Tibial nerve (tissue), 4 donors: ENCODE data around the gene AGO3. TPM values are rescaled to one million over a fixed set of nuclear protein-coding genes. Genes with fewer than 3 reads are reported as not detected.

ENCODE experiments used
- DNase-seq, 2 donors: peaks; one replicate each; pipeline ENCODE4 v3.0.0-alpha.2; 2019; ENCODE audit warnings: low spot score in 2 of 2
- H3K27ac ChIP-seq, 4 donors: fragments of 200-600 bp; sonication (generic) in 3 of 4; one replicate each; pipeline ENCODE4 v1.5.1; 2017 to 2019; ENCODE audit warnings: mild to moderate bottlenecking in 1 of 4
- H3K27me3 ChIP-seq, 2 donors: fragments of 200-600 bp; sonication (generic) in 1 of 2; one replicate each; pipeline versions ENCODE4 v1.5.1 to v1.6.0; 2017 to 2019
- H3K36me3 ChIP-seq, 3 donors: fragments of 200-600 bp; sonication (generic); one replicate each; pipeline ENCODE4 v1.5.1; 2018 to 2019
- H3K4me1 ChIP-seq, 4 donors: fragments of 200-600 bp; sonication (generic) in 3 of 4; one replicate each; pipeline ENCODE4 v1.5.1; 2017 to 2019
- H3K4me3 ChIP-seq, 4 donors: fragments of 200-600 bp; sonication (generic) in 3 of 4; one replicate each; pipeline ENCODE4 v1.5.1; 2017 to 2019; ENCODE audit warnings: mild to moderate bottlenecking in 1 of 4, moderate library complexity in 1 of 4
- H3K9me3 ChIP-seq, 4 donors: fragments of 200-600 bp; sonication (generic) in 3 of 4; one replicate each; pipeline ENCODE4 v1.5.1; 2017 to 2019
- EP300 ChIP-seq, 2 donors: sonication (generic); formaldehyde crosslinking; IDR thresholded peaks; one replicate each; pipeline ENCODE4 v1.6.1; 2017; ENCODE audit warnings: antibody characterized with exemption in 2 of 2, mild to moderate bottlenecking in 1 of 2
- POLR2A ChIP-seq, 2 donors: fragments of 450-650 bp; IDR thresholded peaks; one replicate each; pipeline ENCODE4 v1.6.1; 2017; ENCODE audit warnings: antibody characterized with exemption in 2 of 2, mild to moderate bottlenecking in 2 of 2, moderate library complexity in 2 of 2
- WGBS, 2 donors: methylation state at CpG; one replicate each; pipeline ENCODE4 v1.1.5; 2018; 5-methylcytosine and 5-hydroxymethylcytosine counted together
- total RNA-seq, 4 donors: library from RNA; depleted of rRNA; stranded (reverse); fragments of >200 nt; gene quantifications; one replicate each; pipeline ENCODE4 v1.1.0, GENCODE V29; 2016
- TF ChIP-seq, protein P1 (sequence below), 5 experiments: fragments of 200-600 bp in 3 of 5; fragments of 450-650 bp in 2 of 5; sonication (generic) in 3 of 5; IDR thresholded peaks; one replicate each; pipeline ENCODE4 v1.5.1; 2016 to 2019; ENCODE audit warnings: antibody characterized with exemption in 5 of 5, mild to moderate bottlenecking in 3 of 5, moderate library complexity in 2 of 5

AGO3 gene
- total RNA-seq, 4 donors from 2014 or later = 16.2 to 31.8 (median 27.7) TPM

DNA sequence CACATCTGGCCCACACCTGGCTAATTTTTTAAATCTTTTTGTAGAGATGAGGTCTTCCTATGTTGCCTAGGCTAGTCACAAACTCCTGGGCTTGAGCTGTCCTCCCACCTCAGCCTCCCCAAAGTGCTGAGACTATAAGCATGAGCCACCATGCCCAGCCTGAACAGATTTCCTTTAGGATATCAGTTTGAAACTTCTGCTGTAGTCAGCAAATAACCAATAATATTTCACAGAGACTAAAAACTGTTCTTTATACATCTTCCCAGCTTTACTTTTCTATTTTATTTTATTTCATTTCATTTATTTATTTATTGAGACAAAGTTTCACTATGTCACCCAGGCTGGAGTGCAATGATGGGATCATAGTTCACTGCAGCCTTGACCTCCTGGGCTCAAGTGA, 123.1 kb downstream of the AGO3 start:
- H3K27ac ChIP-seq = no peak overlapping the region
- H3K36me3 ChIP-seq = peaks cover 0 to 84% (median 0%) of the 10 kb centered on the region in 3 donors
- no peak overlapping the region for H3K4me3 ChIP-seq
- TF ChIP-seq, protein P1, sequence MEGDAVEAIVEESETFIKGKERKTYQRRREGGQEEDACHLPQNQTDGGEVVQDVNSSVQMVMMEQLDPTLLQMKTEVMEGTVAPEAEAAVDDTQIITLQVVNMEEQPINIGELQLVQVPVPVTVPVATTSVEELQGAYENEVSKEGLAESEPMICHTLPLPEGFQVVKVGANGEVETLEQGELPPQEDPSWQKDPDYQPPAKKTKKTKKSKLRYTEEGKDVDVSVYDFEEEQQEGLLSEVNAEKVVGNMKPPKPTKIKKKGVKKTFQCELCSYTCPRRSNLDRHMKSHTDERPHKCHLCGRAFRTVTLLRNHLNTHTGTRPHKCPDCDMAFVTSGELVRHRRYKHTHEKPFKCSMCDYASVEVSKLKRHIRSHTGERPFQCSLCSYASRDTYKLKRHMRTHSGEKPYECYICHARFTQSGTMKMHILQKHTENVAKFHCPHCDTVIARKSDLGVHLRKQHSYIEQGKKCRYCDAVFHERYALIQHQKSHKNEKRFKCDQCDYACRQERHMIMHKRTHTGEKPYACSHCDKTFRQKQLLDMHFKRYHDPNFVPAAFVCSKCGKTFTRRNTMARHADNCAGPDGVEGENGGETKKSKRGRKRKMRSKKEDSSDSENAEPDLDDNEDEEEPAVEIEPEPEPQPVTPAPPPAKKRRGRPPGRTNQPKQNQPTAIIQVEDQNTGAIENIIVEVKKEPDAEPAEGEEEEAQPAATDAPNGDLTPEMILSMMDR (IDR thresholded peaks at IDR 0.05) = no peak
- no peak for TF ChIP-seq POLR2A (IDR thresholded peaks at IDR 0.05)
- no peak for TF ChIP-seq EP300 (IDR thresholded peaks at IDR 0.05)
- no peaks in the 10 kb centered on the region for H3K9me3 ChIP-seq
- no peaks in the 10 kb centered on the region for H3K4me1 ChIP-seq
- H3K27me3 ChIP-seq = no peaks in the 10 kb centered on the region
- no peak for DNase-seq

DNA sequence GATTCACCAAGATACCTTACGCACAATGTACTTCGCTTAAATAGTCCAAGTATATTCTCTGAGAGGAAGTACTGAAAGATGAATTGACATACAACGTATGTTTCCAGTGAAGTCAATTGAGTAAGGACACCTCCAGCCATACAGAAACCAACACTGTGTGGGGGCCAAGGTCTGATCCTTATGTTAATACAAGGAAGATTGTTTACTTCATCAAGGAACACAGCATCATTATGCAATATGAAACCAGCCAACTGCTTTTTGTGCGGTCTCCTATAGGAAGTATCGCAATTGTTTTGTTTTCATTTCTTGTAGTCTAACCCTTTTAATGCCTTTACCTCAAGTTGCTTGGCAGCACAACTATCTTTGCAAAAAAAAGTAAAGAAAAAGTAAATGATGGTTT, 124.8 kb downstream of the AGO3 start:
- no peaks in the 10 kb centered on the region for H3K27me3 ChIP-seq
- no peak overlapping the region for H3K27ac ChIP-seq
- no peak for DNase-seq
- H3K4me3 ChIP-seq = no peak overlapping the region
- H3K36me3 ChIP-seq = peaks cover 0 to 73% (median 0%) of the 10 kb centered on the region in 3 donors
- no peaks in the 10 kb centered on the region for H3K4me1 ChIP-seq
- WGBS, 2 donors = 81 to 89% methylated on average over 5 of the region's 5 CpGs
- TF ChIP-seq EP300 (IDR thresholded peaks at IDR 0.05) (no peak), POLR2A (IDR thresholded peaks at IDR 0.05) (no peak)
- TF ChIP-seq, protein P1 (IDR thresholded peaks at IDR 0.05) = no peak
- H3K9me3 ChIP-seq = no peaks in the 10 kb centered on the region

DNA sequence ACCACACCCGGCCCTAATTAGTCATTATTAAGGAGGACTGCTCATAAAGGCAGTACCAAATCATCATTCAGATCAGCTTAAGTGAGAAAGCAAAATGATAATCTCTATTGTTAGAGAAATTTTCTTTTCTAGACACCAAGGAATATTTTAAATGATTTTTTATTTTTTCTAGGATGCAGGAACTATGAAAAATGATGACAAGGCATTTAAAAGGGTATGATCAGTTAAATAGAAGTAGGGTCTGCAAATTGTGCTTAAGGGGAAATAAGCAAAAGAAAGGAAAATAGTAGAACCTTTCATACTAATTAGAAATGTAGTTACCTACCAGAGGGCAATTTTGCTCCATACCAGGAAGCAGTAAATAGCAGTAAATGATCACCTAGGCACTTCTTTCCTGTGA, 131.4 kb downstream of the AGO3 start:
- H3K36me3 ChIP-seq = peaks cover 0 to 11% (median 0%) of the 10 kb centered on the region in 3 donors
- H3K9me3 ChIP-seq = no peaks in the 10 kb centered on the region
- no peaks in the 10 kb centered on the region for H3K27me3 ChIP-seq
- H3K27ac ChIP-seq = no peak overlapping the region
- WGBS, 2 donors = 88 to 97% methylated on average over 1 of the region's 1 CpG
- H3K4me3 ChIP-seq = no peak overlapping the region
- no peaks in the 10 kb centered on the region for H3K4me1 ChIP-seq
- DNase-seq = no peak
- TF ChIP-seq EP300 (IDR thresholded peaks at IDR 0.05) (no peak), POLR2A (IDR thresholded peaks at IDR 0.05) (no peak)
- TF ChIP-seq, protein P1 (IDR thresholded peaks at IDR 0.05) = no peak

DNA sequence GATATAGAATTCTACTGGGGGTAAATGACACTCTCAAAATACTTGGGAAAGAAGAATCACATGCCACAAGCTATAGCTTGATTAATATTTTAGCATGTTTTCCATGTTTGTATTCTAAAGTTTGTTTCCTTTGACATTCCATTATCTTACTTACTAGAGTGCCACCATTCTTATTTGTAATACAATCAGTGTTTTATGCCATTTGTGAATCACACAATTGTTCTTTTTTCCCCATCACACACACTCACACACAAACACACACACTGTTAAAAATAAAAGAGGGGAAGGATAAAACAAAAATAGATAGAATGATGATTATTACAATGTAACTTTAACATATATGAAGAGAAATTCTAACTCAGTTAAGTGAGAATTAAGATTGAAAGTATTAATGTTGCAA, 137.0 kb downstream of the AGO3 start:
- no peaks in the 10 kb centered on the region for H3K4me1 ChIP-seq
- DNase-seq = no peak
- H3K27ac ChIP-seq = no peak overlapping the region
- H3K4me3 ChIP-seq = no peak overlapping the region
- no peaks in the 10 kb centered on the region for H3K27me3 ChIP-seq
- no peaks in the 10 kb centered on the region for H3K9me3 ChIP-seq
- TF ChIP-seq POLR2A (IDR thresholded peaks at IDR 0.05) (no peak), EP300 (IDR thresholded peaks at IDR 0.05) (no peak)
- TF ChIP-seq, protein P1 (IDR thresholded peaks at IDR 0.05) = no peak
- no peaks in the 10 kb centered on the region for H3K36me3 ChIP-seq

DNA sequence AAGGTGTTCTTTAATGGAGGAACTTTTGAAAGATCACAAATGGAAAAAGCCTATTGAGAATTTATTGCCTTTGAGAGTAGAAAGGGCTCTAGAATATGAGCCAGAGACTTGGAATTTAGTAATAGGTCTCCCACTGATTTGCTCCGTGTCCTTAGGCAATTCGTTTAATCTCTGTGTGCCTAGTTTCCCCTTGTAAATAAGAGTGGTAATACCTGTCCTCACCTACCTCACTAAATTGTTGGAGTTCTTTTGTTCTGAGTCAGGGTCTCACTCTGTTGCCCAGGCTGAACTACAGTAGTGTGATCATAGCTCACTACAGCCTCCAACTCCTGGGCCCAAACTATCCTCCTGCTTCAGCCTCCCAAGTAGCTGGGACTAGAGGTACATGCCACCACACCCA, 138.0 kb downstream of the AGO3 start:
- Histone ChIP-seq H3K27me3 (no peaks in the 10 kb centered on the region), H3K4me3 (no peak overlapping the region), H3K9me3 (no peaks in the 10 kb centered on the region), H3K4me1 (no peaks in the 10 kb centered on the region), H3K27ac (no peak overlapping the region), H3K36me3 (no peaks in the 10 kb centered on the region)
- DNase-seq = no peak
- no peak for TF ChIP-seq EP300 (IDR thresholded peaks at IDR 0.05)
- TF ChIP-seq POLR2A (IDR thresholded peaks at IDR 0.05) = no peak
- TF ChIP-seq, protein P1 (IDR thresholded peaks at IDR 0.05) = no peak
- 79 to 84% methylated on average over 2 of the region's 2 CpGs for WGBS, 2 donors
